Skin of body (tissue), 2 donors: ENCODE results near the gene BOLA3. TPM values are rescaled to one million over a fixed set of nuclear protein-coding genes. Genes with fewer than 3 reads are reported as not detected.
"Not testable (repeated sequence)": the region's sequence is repeated elsewhere in the genome, so short reads cannot be mapped to it uniquely, and the experiment has no call there.

Experiments used
- DNase-seq: peaks from one replicate; lab custom pipeline; 2025; lab: John Stamatoyannopoulos, UW
- total RNA-seq: library from RNA; depleted of rRNA; stranded (reverse); fragments of >200 nt; gene quantifications from one replicate; pipeline ENCODE4 v1.2.3, GENCODE V29; 2014

The BOLA3 gene, protein sequence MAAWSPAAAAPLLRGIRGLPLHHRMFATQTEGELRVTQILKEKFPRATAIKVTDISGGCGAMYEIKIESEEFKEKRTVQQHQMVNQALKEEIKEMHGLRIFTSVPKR
- 15.6 TPM for total RNA-seq

GRCh38 chr2:74147727-74148456 is at the start of gene BOLA3:
BOLA3 (minus strand) TSS chr2:74147912; CDS start chr2:74147874, 38 bp downstream.
- peak; percentile 58 for DNase-seq

- DNase-seq: no peak
Measured at GRCh38 chr2:74197049-74197448, 49.3 kb upstream of the BOLA3 start.

DNA sequence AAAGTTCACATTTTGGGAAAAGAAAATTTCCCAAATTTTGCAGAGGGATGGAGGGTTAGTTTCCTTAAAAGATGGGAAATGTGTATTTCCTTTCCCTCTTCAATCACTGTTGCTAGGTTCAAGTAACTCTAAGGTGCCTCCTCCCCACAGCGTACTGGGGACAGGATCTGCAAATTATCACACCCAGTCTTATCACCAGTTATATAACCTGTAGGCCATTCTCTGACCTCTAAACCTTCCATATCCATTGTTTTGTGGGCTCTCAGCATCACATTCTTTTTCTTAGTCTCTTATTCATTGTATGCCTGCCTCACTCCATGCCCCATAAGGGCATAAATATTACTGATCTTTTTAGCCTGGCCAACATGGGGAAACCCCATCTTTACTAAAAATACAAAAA is 47.1 kb upstream of the BOLA3 start:
- DNase-seq: no peak

- no peak for DNase-seq
Measured at GRCh38 chr2:74191596-74192380, 44.1 kb upstream of the BOLA3 start.

GRCh38 chr2:74188696-74189095 is 41.0 kb upstream of the BOLA3 start:
- DNase-seq: no peak

GRCh38 chr2:74188018-74188601 is 40.4 kb upstream of the BOLA3 start:
- DNase-seq: peak; percentile 6

DNA sequence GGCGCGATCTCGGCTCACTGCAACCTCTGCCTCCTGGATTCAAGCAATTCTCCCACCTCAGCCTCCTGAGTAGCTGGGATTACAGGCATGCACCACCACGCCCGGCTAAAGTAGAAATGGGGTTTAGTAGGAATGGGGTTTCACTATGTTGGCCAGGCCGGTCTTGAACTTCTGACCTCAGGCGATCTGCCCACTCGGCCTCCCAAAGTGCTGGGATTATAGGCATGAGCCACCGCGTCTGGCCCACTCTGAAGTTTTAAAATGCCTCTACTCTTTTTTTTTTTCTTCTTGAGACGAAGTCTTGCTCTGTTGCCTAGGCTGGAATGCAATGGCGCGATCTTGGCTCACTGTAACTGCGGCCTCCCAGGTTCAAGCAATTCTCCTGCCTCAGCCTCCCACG is 39.0 kb upstream of the BOLA3 start:
- not testable (repeated sequence) for DNase-seq

DNA sequence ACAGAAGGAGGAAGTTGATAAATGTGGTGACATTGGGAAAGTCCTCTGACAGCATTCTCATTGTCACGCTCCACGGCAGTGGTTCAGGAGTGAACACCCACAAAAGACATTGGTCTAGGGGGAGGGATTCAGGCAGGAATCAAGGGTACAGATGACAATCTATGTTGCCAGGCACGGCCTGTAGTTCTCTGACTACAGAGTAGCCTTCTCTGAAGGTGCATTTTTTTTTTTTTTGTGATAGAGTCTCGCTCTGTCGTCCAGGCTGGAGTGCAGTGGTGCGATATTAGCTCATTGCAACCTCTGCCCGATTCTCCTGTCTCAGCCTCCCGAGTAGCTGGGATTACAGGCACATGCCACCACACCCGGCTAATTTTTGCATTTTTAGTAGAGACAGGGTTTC is 38.3 kb upstream of the BOLA3 start:
- no peak for DNase-seq

GRCh38 chr2:74183878-74184277 is 36.2 kb upstream of the BOLA3 start:
- no peak for DNase-seq

GRCh38 chr2:74181739-74182138 is 34.0 kb upstream of the BOLA3 start:
- DNase-seq: peak; percentile 11

GRCh38 chr2:74179063-74179865 is 31.6 kb upstream of the BOLA3 start:
- no peak for DNase-seq

DNA sequence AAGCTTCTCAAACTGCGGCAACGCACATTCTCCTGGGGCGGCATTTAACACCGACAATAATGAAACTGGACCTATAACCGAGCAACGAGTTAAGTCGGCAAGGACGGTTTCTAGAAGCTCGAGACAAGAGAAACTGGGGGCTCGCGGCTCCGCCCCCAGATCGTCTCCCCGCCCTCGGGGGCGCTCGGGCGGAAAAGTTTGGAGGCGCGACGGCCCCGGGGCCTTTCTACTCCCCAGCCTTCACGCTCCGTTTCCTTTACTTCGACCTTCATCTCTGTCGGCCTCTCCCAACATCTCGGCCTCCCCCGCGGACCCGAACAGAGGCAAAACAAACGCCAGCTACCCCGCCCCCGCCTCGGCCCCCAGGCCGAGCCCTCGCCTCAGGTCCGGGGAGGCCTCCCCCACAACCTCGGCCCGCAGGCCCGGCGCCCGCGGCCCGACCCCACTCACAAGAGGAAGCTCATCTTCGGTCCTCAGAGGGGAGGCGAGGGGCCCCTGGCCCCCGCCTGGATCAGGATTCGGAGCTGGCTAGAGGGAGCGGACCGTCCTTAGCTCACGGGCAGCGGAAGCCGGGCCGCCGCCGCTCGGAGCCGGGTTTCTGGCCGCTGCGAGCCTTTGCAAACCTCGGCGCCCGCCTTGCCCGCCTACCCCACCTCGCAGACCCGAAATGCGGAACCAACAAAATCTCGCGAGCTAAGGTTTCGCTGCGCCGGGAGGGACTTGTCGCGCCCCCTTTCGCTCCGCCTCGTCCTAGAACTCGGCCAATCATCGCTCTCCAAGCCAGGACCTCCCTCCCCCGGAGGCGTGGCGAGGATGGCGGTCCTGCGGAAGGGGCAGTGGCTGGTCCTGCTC is 30.7 kb upstream of the BOLA3 start, which contains the start of gene MOB1A:
Gene MOB1A, minus strand, starts transcription at position 669 of the 852 bp plus-strand sequence. Its CDS starts 205 bp downstream, at position 464.
- DNase-seq: peak; percentile 98

GRCh38 chr2:74177696-74178095 is 30.0 kb upstream of the BOLA3 start:
- DNase-seq: no peak

- DNase-seq: no peak
Measured at GRCh38 chr2:74174909-74175308, 27.2 kb upstream of the BOLA3 start.

GRCh38 chr2:74168739-74169138 is 21.0 kb upstream of the BOLA3 start:
- DNase-seq: no peak

DNA sequence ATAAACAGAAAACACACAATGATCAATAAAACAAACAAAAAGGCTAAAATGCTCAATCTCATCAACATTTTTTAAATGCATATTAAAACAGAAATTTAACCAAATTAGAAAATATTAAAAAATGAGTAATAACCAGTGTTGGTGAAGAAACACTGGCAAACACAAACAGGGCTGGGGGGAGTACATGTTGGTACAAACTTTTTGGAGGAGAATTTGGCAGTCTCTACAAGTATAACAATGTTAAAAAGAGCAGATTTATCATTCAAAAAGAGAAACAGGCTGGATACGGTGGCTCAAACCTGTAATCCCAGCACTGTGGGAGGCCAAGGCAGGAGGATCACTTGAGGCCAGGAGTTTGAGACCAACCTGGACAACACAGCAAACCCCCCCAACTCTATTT is 17.0 kb upstream of the BOLA3 start:
- no peak for DNase-seq

- no peak for DNase-seq
Measured at GRCh38 chr2:74162951-74163350, 15.2 kb upstream of the BOLA3 start.

DNA sequence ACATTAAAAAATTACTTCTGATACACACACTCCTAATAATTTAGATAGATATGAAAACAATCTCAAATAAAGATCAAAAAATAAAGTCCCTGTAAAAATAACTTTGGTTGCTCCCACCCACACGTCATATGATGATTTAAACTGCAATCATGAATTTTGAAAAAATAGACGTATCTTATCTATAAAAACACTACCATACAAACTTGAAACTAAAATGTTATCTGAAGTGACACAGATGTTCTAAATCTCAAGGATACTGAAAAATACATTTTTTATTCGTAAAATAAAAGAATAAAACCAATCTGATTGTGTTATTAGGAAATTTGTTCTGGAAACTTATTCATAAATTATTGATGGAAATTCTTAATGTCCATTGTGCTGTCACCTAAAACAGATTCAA is 8.1 kb upstream of the BOLA3 start:
- no peak for DNase-seq

GRCh38 chr2:74152954-74153353 is 5.2 kb upstream of the BOLA3 start:
- no peak for DNase-seq
